Colonic mucosa (tissue), 4 donors: ENCODE data around the gene PTEN. TPM values are rescaled to one million over a fixed set of nuclear protein-coding genes. Genes with fewer than 3 reads are reported as not detected.
A peak's percentile ranks its signal among the peaks of the same experiment; 100 is the strongest.
"Not testable (repeated sequence)": the region's sequence is repeated elsewhere in the genome, so short reads cannot be mapped to it uniquely, and the experiment has no call there.

Experiments used
- DNase-seq: peaks from one replicate; pipeline ENCODE4 v3.0.0-alpha.2; 2020
- H3K27ac ChIP-seq: fragments of 200-600 bp; one replicate; pipeline ENCODE4 v1.8.0; 2021
- H3K27me3 ChIP-seq: fragments of 200-600 bp; one replicate; pipeline ENCODE4 v1.8.0; 2021
- H3K36me3 ChIP-seq: fragments of 200-600 bp; one replicate; pipeline ENCODE4 v1.8.0; 2021
- H3K4me1 ChIP-seq: fragments of 200-600 bp; one replicate; pipeline ENCODE4 v1.8.0; 2021; ENCODE audit warnings: mild to moderate bottlenecking
- H3K4me3 ChIP-seq: fragments of 200-600 bp; one replicate; pipeline ENCODE4 v1.8.0; 2021
- H3K9ac ChIP-seq, 2 donors: one replicate each; pipeline ENCODE4 v1.7.0; 2013; ENCODE audit warnings: control low read depth in 2 of 2, low read depth in 2 of 2, low read length in 2 of 2
- H3K9me3 ChIP-seq: fragments of 200-600 bp; one replicate; pipeline ENCODE4 v1.8.0; 2021
- CTCF ChIP-seq: fragments of 200-600 bp; IDR thresholded peaks from one replicate; pipeline ENCODE4 v1.8.0; 2022; ENCODE audit warnings: antibody characterized with exemption, mild to moderate bottlenecking
- intact Hi-C: fragments of 100-400 bp; cut with DNase I; formaldehyde crosslinking; loops from one replicate; pipeline ENCODE4 v1.14.1; 2022
- total RNA-seq, 2 donors: library from RNA; stranded (reverse); fragmentation: NEBNext Ultra II Directional in 1 of 2; extraction: Animal tissue kit (Norgen Biotek cat#: 25700) in 1 of 2; gene quantifications; one replicate each; pipeline ENCODE4 v1.2.1, GENCODE V29; 2021
- donor health status: healthy.
- donor health status: DM: no; HTN: no; CAD: no.
- donor health status: DM: no; HTN: no; CAD: no.

Gene PTEN
- total RNA-seq, 2 donors from 2014 or later = 79.2 to 111 TPM

- DNase-seq = no peak
- intact Hi-C loops = no loop called here
- Histone ChIP-seq H3K9ac (peak overlapping the region in 1 of 2 donors; percentile 23), H3K9me3 (no peaks in the 10 kb centered on the region), H3K36me3 (no peaks in the 10 kb centered on the region), H3K4me3 (no peak overlapping the region), H3K27me3 (no peaks in the 10 kb centered on the region), H3K4me1 (peaks cover 4% of the 10 kb centered on the region), H3K27ac (peak overlapping the region; percentile 75)
- TF ChIP-seq CTCF = no peak
These were observed 20.5 kb upstream of the PTEN start for GRCh38 chr10:87842776-87843497.

GRCh38 chr10:87843714-87844113 is 19.7 kb upstream of the PTEN start:
- peaks cover 4% of the 10 kb centered on the region for H3K4me1 ChIP-seq
- no peak overlapping the region for H3K4me3 ChIP-seq
- H3K9ac ChIP-seq = no peak overlapping the region
- DNase-seq = no peak
- H3K27ac ChIP-seq = no peak overlapping the region
- no peaks in the 10 kb centered on the region for H3K9me3 ChIP-seq
- intact Hi-C loops = no loop called here
- no peaks in the 10 kb centered on the region for H3K36me3 ChIP-seq
- no peak for TF ChIP-seq CTCF
- H3K27me3 ChIP-seq = no peaks in the 10 kb centered on the region

- peaks cover 4% of the 10 kb centered on the region for H3K4me1 ChIP-seq
- H3K9me3 ChIP-seq = no peaks in the 10 kb centered on the region
- no peak for TF ChIP-seq CTCF
- H3K36me3 ChIP-seq = no peaks in the 10 kb centered on the region
- H3K4me3 ChIP-seq = no peak overlapping the region
- no peaks in the 10 kb centered on the region for H3K27me3 ChIP-seq
- intact Hi-C loops = no loop called here
- no peak overlapping the region for H3K9ac ChIP-seq
- no peak overlapping the region for H3K27ac ChIP-seq
- no peak for DNase-seq
These were observed 18.4 kb upstream of the PTEN start for GRCh38 chr10:87844837-87845623.

- TF ChIP-seq CTCF = no peak
- intact Hi-C loops = no loop called here
- Histone ChIP-seq H3K4me3 (no peak overlapping the region), H3K27ac (no peak overlapping the region), H3K9ac (no peak overlapping the region), H3K27me3 (no peaks in the 10 kb centered on the region), H3K9me3 (no peaks in the 10 kb centered on the region), H3K36me3 (no peaks in the 10 kb centered on the region), H3K4me1 (peaks cover 4% of the 10 kb centered on the region)
- no peak for DNase-seq
These were observed 17.8 kb upstream of the PTEN start for GRCh38 chr10:87845624-87845998.

- no peaks in the 10 kb centered on the region for H3K9me3 ChIP-seq
- no peaks in the 10 kb centered on the region for H3K27me3 ChIP-seq
- H3K9ac ChIP-seq = no peak overlapping the region
- no peak for TF ChIP-seq CTCF
- H3K27ac ChIP-seq = no peak overlapping the region
- intact Hi-C loops = no loop called here
- no peak for DNase-seq
- H3K4me1 ChIP-seq = peaks cover 4% of the 10 kb centered on the region
- no peaks in the 10 kb centered on the region for H3K36me3 ChIP-seq
- no peak overlapping the region for H3K4me3 ChIP-seq
These were observed 17.4 kb upstream of the PTEN start for GRCh38 chr10:87846023-87846422.

- H3K4me3 ChIP-seq, H3K9ac ChIP-seq, H3K27ac ChIP-seq, H3K9me3 ChIP-seq, H3K36me3 ChIP-seq, H3K4me1 ChIP-seq, intact Hi-C loops, DNase-seq, H3K27me3 ChIP-seq: not testable (repeated sequence)
These were observed 16.7 kb upstream of the PTEN start for GRCh38 chr10:87846711-87847110.
